ENCODE results near the gene IL10.

DNA sequence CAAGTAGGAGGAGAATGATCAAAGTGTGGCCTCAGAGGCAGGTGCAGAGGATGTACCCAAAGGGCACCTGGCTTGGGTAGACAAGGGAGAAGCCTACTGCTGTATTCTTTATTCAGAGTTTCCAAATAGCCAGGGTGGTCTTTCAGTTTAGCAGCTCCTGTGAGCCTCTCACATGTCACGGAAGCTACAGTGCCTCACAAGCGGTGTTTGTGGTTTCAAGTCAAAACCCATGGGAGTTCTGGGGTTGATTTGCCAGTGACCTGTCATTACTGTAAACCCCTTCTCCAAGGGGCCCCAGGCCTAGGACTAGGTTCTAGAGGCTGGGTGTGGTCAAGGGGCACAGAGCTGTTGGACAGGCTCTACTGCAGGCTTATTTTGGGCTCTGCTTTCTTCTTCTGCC is 10.2 kb upstream of the IL10 start:
- TF ChIP-seq, protein P1, sequence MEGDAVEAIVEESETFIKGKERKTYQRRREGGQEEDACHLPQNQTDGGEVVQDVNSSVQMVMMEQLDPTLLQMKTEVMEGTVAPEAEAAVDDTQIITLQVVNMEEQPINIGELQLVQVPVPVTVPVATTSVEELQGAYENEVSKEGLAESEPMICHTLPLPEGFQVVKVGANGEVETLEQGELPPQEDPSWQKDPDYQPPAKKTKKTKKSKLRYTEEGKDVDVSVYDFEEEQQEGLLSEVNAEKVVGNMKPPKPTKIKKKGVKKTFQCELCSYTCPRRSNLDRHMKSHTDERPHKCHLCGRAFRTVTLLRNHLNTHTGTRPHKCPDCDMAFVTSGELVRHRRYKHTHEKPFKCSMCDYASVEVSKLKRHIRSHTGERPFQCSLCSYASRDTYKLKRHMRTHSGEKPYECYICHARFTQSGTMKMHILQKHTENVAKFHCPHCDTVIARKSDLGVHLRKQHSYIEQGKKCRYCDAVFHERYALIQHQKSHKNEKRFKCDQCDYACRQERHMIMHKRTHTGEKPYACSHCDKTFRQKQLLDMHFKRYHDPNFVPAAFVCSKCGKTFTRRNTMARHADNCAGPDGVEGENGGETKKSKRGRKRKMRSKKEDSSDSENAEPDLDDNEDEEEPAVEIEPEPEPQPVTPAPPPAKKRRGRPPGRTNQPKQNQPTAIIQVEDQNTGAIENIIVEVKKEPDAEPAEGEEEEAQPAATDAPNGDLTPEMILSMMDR (IDR thresholded peaks at IDR 0.05): no peak
- TF ChIP-seq ZFX (IDR thresholded peaks at IDR 0.05; ENCODE audit: borderline replicate concordance): no peak

Measured in 22Rv1 (cell line).